HG02571 (cell line): ENCODE results near the gene DNAH17.
"Not testable (repeated sequence)": the region's sequence is repeated elsewhere in the genome, so short reads cannot be mapped to it uniquely, and the experiment has no call there.

Experiments
- ATAC-seq: cut with Tn5 transposase; IDR thresholded peaks from one replicate; pipeline ENCODE4 v1.9.1; 2021; ENCODE audit warnings: mild to moderate bottlenecking, moderate library complexity; ENCODE audit not compliant: unreplicated experiment

Gene DNAH17

DNA sequence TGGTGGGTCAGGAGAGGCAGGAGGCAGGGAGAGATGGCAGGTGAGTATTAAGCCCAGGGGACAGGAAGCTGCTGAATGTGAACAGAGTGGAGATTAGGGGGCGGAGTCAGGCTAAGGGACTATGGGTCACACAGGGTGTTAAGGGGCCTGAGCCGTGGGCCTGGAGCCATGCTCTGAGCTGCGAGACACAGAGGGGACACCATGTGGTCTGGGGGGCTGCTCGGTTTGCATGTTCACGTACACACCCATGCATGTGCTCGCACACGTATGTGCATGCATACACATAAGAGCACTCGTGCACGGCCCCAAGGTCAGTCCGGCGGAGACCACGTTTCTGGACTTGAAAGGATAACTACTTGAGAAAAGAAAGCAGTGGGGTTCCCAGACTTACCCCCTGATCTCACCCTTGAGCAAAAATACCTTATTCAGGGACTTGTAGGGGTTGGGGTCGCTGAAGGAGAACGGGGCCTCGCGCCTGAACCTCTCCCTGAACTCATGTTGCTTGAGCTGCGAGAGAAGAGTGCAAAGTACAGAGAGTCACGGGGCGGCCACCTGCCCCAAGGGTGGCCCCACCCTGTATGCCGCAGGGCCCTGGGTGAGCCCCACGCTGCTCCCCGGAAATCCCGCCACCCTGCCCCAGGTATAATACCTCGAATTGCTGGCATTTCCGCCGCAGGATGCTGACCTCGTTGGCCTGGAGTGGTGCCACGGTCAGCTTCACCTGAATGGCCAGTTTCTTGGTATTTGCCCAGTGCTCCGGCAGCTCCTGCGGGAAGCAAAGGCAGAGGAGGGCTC lies 50.8 kb downstream of the DNAH17 start:
- ATAC-seq = no peak

GRCh38 chr17:78525511-78526160 lies 51.6 kb downstream of the DNAH17 start:
- no peak for ATAC-seq

DNA sequence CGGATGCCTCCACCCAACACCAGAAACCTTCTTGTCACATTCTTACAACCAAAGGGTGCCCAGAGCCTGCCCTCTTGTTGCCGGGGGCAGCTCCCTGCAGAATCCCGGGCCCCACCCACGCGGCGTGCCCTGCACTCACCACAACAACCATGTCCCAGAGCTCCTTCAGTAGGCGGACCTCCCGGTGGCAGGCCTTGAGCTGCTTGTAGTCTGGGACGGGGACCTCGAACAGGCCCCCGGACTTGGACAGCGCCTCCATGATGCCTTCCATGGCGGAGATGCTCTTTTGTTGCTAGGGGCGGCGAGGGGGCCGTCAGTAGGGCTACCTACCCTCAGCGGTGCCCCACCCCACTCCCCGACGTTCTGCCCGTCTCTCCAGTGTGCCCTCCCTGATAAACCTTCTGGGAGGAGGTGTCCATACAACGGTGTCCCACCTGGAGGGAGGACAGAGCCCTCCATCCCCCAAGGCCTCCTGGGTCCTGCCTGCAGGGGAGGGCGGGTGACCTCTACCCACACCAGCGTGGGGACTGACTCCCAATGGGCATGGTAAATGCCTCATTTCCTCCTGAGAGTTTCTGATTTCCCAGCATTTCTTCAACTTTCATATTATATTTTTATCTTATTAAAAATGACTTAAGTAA lies 52.2 kb downstream of the DNAH17 start:
- no peak for ATAC-seq

- no peak for ATAC-seq
These were observed 53.1 kb downstream of the DNAH17 start for GRCh38 chr17:78523934-78524655.

DNA sequence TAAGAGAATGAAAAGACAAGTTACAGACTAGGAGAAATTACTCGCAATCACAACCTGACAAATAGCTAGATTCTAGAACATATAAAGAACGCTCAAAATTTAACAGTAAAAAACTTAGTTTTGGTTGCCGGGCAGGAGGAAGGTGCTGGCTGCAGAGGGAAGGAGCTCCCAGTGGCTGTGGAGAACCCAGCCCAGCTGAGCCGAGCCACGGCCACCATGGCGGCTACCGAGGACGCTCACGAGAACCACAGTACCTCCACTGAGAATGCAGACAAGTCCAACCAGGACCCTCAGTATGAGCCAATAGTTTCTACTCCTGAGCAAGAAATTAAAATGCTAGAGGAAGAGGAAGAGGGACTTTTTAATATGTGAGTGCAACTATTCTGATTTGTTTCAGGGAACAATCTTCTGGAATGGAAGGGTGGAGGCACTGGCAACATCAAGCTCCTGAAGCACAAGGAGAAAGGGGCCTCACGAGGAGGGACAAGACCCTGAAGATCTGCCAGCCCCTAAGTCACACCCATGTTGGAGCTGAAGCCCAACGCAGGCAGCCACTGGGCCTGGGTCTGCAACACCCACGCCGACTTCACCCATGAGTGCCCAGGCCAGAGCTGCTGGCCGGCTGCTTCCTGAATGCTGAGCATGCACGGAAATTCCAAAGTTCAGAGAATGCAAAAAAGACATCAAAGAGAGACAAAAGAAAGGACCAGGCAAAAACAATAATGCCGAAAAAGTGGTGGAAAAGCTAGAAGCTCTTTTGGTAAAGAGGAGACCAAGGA lies 55.0 kb downstream of the DNAH17 start:
- no peak for ATAC-seq

DNA sequence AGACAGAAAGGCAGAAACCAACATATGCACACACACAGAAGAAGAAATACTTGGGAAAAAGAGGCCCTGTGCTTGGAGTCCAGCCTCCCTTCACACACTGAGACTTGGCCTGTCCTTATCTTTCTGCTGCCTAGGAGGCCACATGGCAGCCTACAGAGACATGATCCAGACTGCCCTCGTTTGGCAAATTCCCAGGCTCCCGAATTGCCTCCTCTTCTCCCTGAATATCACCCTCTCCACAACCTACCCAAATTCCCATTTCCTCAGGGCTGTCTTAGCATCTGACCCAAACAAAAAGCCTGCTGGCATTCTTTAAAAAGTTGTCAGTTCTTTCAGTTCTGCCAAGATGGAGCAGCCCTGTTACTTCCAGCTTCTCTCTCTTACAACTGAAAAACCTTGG lies 59.8 kb downstream of the DNAH17 start:
- ATAC-seq = no peak

DNA sequence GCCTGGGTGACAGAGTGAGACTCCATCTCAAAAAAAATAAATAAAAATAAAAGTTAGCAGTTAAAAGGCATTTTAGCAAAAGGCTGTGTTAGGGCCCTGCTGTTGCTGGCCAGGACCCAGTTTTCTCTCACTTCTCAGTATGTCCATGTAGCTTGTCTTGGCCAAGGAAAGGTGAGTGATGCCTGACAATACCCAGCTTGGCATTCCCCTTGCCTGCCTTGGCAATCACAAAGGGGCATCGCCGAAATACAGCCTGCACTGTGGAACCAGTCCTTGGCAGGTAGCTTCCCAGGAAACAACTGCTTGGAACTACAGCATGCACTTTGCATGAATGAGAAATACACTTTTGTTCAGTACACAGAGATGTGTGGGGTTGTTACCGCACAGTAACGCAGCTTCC lies 61.7 kb downstream of the DNAH17 start:
- no peak for ATAC-seq

- ATAC-seq = no peak
These were observed 62.7 kb downstream of the DNAH17 start for GRCh38 chr17:78514521-78514920.

DNA sequence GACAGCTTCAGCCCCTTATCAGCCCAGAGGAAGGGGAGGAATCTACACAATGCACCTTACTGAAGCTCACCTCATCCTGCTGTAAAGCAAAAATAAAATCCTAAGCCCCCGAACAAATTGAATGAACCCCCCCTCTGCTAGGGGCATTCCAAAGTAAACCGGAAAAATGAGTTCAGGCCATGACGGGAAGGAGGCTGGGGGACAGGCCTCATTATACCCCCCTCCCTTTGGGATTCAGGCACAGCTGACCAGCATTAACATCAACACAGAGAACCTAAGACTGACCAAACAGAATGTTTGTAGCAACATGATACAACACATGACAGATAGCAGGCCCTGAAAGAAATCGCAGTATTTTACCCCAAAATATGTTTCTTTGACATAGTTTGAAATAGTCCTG lies 64.2 kb downstream of the DNAH17 start:
- ATAC-seq = no peak

GRCh38 chr17:78510141-78511075 lies 66.8 kb downstream of the DNAH17 start:
- no peak for ATAC-seq

GRCh38 chr17:78507526-78507925 lies 69.7 kb downstream of the DNAH17 start:
- ATAC-seq = no peak

DNA sequence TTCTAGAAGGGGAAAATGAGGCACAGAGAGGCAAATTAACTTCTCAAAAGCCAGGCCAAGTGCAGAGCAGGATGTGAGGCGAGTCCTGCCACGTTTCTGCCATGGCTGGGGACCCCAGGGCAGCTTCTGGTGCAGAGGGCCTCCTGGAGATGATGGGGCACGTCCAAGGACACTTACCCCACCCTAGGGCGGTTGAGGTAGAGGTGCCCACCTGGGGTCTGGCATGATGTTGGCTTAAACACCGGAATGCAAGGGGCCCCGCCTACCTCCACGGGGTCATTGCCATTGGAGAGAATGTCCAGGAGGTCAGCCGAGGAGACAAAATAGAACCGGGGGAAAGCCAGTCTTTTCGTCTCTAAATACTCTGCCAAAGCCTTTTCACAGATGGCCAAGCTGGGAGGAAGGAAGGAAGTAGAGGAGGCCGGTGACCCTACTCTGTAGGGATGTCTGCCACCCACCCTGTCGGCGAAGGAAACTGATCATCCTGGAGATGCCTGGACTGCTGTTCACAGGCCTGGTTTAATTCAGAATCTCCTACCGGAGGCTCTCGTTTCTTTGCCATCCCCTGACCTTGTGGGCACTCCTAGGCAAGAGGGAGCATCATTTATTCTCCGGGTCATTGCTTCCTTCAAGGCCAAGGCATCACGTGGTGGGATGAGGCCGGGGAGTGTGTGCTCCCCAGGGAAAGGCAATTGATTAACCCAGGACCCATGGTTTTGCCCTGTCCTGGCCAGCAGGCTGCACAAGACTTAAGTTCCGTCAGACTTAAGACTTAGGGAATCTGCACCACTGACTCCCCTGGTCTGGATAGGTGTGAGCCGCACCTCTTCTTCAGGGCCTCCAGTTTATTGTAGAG lies 70.5 kb downstream of the DNAH17 start:
- no peak for ATAC-seq

DNA sequence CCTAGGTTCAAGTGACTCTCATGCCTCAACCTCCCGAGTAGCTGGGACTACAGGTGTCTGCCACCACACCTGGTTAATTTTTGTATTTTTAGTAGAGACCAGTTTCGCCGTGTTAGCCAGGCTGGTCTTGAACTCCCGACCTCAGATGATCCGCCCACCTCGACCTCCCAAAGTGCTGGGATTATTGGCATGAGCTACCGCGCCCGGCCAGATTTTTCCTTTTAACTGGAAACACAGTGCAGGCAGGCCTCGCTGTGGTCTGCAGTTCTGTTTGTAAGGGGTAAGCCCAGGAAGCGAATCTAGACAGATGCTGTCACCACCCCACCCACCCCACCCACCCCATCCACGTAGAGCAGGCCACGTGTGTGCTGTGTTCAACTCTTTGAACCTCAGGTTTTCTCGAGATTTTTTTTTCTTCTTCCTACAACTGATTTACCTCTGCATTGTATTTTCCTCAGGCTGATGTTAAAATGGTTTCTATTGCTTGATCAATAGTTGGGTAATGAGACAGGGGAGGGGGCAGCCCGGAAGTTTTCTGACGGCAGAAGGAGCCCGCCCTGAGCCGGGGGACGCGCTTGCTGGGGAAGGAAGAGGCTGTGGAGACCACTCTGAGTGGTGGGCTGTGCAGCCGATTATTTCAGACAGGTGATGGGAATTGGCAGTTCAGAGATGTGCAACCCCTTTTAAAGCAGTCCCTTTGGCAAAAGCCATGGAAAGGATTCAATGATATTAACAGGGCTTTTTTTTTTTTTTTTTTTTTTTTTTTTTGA lies 72.9 kb downstream of the DNAH17 start:
- no peak for ATAC-seq

- not testable (repeated sequence) for ATAC-seq
These were observed 73.8 kb downstream of the DNAH17 start for GRCh38 chr17:78503388-78503787.

DNA sequence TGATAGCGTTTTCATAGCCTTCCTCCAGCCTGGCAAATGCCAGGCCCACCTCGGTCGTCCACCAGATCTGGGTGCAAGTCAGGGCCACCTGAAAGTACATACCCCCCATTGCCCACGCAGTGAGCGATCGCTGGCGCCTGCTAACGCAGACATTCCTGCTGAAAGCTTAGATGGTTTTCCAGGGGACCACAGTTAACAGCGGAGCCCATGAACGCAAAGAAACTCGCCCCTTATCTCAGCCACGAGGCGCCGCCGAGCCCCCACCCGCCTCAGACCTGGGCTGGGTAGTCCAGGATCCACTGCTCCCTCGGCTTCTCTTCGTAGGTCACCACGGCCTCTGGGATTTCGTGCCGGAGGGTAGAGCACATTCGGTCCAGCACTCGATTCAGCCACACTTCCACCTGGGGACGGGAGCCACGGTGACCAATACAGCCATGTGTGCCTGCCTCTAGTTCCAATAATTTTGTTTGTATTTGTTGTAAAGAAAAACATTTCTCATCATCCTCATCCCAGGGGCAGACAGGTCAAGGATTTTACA lies 74.5 kb downstream of the DNAH17 start:
- ATAC-seq = no peak

DNA sequence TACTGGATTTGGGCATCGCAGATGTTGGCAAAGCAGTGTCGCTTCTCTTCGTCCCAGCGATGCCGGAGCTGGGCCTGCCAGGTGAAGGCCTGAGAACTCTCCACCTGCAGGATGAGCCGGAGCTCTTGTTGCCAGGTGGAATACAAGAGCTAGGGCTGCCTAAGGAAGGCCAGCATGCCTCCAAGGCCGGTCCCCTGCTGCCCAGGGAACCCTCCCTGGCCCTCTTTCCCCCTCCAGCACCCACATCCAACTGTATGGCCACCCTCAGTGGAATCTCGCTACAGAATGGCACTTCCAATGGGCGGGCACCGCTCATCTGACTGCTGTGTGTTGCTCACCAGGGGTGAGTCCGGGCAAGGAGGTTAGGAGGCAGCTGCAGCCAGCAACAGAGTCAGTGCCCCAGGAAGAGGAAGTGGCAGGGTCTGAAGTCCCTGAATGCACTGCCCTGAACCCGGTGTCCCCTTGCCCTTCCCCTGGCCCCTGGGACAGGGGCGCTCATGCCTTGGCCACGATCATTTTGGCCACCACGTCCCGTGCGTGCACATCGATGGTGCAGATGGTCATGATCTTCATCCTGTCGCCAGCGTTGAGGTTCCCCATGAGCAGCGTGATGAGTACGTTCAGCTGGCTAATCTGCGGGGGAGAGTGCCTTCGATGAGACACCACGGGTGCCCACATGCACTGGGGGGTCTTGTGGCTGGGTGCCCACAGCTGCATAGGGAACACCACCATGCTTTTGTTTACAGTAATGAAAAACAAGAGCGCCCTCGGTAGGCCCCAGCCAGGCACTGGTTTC lies 75.8 kb downstream of the DNAH17 start:
- ATAC-seq = no peak

DNA sequence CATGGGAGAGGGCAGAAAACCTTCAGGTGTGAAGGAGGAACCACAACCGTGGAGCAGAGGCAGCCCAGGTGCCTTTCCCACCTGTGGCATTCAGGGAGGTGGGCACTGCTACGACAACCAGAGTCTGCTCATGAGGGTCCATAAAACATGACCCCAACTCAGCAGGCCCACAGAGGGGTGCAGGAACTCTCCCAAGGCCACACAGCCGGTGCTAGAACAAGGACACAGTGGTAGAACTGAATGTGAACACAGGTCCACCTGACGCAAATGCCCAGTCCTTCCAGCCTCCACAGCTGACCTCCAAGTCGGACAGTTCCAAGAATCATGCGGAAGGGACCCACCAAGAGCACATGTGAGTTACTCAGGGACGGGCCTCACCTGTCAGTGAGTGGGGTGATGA lies 76.4 kb downstream of the DNAH17 start:
- no peak for ATAC-seq
